ENCODE results near the gene FOXP1.

GRCh38 chr3:71618538-71618937 lies 35.0 kb upstream of the FOXP1 start:
- TF ChIP-seq EZH2phosphoT487 (IDR thresholded peaks at IDR 0.05; ENCODE audit: borderline replicate concordance, low read length) (no peak), CTCF (IDR thresholded peaks at IDR 0.05; ENCODE audit: low read depth, low read length, poor library complexity, severe bottlenecking) (no peak)
